ENCODE results near the gene ZAP70. TPM values are rescaled to one million over a fixed set of nuclear protein-coding genes. Genes with fewer than 3 reads are reported as not detected.
"Not testable (repeated sequence)": the region's sequence is repeated elsewhere in the genome, so short reads cannot be mapped to it uniquely, and the experiment has no call there.

ZAP70 gene
- polyA plus RNA-seq, 1 donor (not counting 4 experiments of a cell fraction or from before 2014, with no cell fraction given): 1.6 TPM

GRCh38 chr2:97671526-97671925 lies 41.9 kb upstream of the ZAP70 start:
- Histone ChIP-seq H3K27me3 (ENCODE audit: control insufficient read depth, extremely low read depth, insufficient read depth, low read length) (no peaks in the 10 kb centered on the region), H3K9me1 (ENCODE audit: control insufficient read depth, extremely low read depth, insufficient read depth, low read length) (no peaks in the 10 kb centered on the region), H3K36me3 (ENCODE audit: control insufficient read depth in 2 of 2, extremely low read depth in 1 of 2, insufficient read depth in 2 of 2, low read length in 2 of 2) (no peaks in the 10 kb centered on the region), H3K79me2 (ENCODE audit: control insufficient read depth, insufficient read depth, low read length) (no peaks in the 10 kb centered on the region), H4K20me1 (ENCODE audit: control insufficient read depth, extremely low read depth, insufficient read depth, low read length) (no peaks in the 10 kb centered on the region), H2AFZ (ENCODE audit: control insufficient read depth, low read length) (no peak overlapping the region), H3K4me1 (ENCODE audit: control insufficient read depth, extremely low read depth, insufficient read depth, low read length) (no peaks in the 10 kb centered on the region), H3K9me3 (ENCODE audit: control insufficient read depth, low read depth, low read length) (no peaks in the 10 kb centered on the region), H3K9ac (ENCODE audit: control insufficient read depth, extremely low read depth, insufficient read depth, low read length) (no peak overlapping the region), H3K4me3 (ENCODE audit: control insufficient read depth in 2 of 3, extremely low read depth in 1 of 3, insufficient read depth in 2 of 3, low read depth in 1 of 3, low read length in 3 of 3) (no peak overlapping the region), H3K27ac (ENCODE audit: control insufficient read depth, insufficient read depth, low read length) (no peak overlapping the region), H3K4me2 (ENCODE audit: control insufficient read depth, extremely low read depth, insufficient read depth, low read depth, low read length) (no peak overlapping the region)
- DNase-seq (ENCODE audit: low read depth, low spot score) (no peak), FAIRE-seq (no peak)
- TF ChIP-seq EZH2 (IDR thresholded peaks at IDR 0.05; ENCODE audit: low read length) (no peak), CTCF (optimal IDR thresholded peaks at IDR 0.05 in 1 of 3, IDR thresholded peaks at IDR 0.05 in 1 of 3, conservative IDR thresholded peaks at IDR 0.05 in 1 of 3; ENCODE audit: extremely low read depth in 1 of 3, insufficient read depth in 2 of 3, low read length in 3 of 3) (no peak)
- dilution Hi-C loops (cut with MboI; ENCODE audit: extremely low pct_ligation_motif_present, low sequenced_read_pairs): no loop called here

GRCh38 chr2:97672606-97673140 lies 40.7 kb upstream of the ZAP70 start:
- H3K79me2 ChIP-seq (ENCODE audit: control insufficient read depth, insufficient read depth, low read length); H3K36me3 ChIP-seq (ENCODE audit: control insufficient read depth in 2 of 2, extremely low read depth in 1 of 2, insufficient read depth in 2 of 2, low read length in 2 of 2); H4K20me1 ChIP-seq (ENCODE audit: control insufficient read depth, extremely low read depth, insufficient read depth, low read length); FAIRE-seq; H3K9me1 ChIP-seq (ENCODE audit: control insufficient read depth, extremely low read depth, insufficient read depth, low read length); dilution Hi-C loops (cut with MboI; ENCODE audit: extremely low pct_ligation_motif_present, low sequenced_read_pairs); H3K4me3 ChIP-seq (ENCODE audit: control insufficient read depth in 2 of 3, extremely low read depth in 1 of 3, insufficient read depth in 2 of 3, low read depth in 1 of 3, low read length in 3 of 3); H3K27ac ChIP-seq (ENCODE audit: control insufficient read depth, insufficient read depth, low read length); H3K27me3 ChIP-seq (ENCODE audit: control insufficient read depth, extremely low read depth, insufficient read depth, low read length); H3K9ac ChIP-seq (ENCODE audit: control insufficient read depth, extremely low read depth, insufficient read depth, low read length); DNase-seq (ENCODE audit: low read depth, low spot score); H3K4me1 ChIP-seq (ENCODE audit: control insufficient read depth, extremely low read depth, insufficient read depth, low read length); H3K9me3 ChIP-seq (ENCODE audit: control insufficient read depth, low read depth, low read length); H3K4me2 ChIP-seq (ENCODE audit: control insufficient read depth, extremely low read depth, insufficient read depth, low read depth, low read length); H2AFZ ChIP-seq (ENCODE audit: control insufficient read depth, low read length): not testable (repeated sequence)

Measured in keratinocyte (primary cell).